Fibroblast of lung (primary cell): ENCODE data around the gene FYN. TPM values are rescaled to one million over a fixed set of nuclear protein-coding genes. Genes with fewer than 3 reads are reported as not detected.

Source experiments
- DNase-seq, 2 donors: peaks; one replicate each; pipeline versions ENCODE4 v3.0.0 to v3.0.0-alpha.2; 2010; ENCODE audit warnings: low read depth in 2 of 2
- H2AFZ ChIP-seq: 2 replicates; pipeline ENCODE4 v1.5.1; 2012; ENCODE audit warnings: low read length, control low read depth, inconsistent platforms
- H3K27ac ChIP-seq: 2 replicates; pipeline ENCODE4 v1.5.1; 2011; ENCODE audit warnings: low read length, control low read depth; ENCODE audit not compliant: insufficient read depth
- H3K27me3 ChIP-seq: 2 replicates; pipeline ENCODE4 v1.5.1; 2011; ENCODE audit warnings: mild to moderate bottlenecking, low read length; ENCODE audit not compliant: control insufficient read depth, insufficient read depth
- H3K36me3 ChIP-seq: 2 replicates; pipeline ENCODE4 v1.5.1; 2011; ENCODE audit warnings: low read length; ENCODE audit not compliant: control insufficient read depth, insufficient read depth
- H3K4me1 ChIP-seq: 2 replicates; pipeline ENCODE4 v1.5.1; 2011; ENCODE audit warnings: low read length; ENCODE audit not compliant: control insufficient read depth, insufficient read depth; ENCODE audit errors: extremely low read depth
- H3K4me2 ChIP-seq: 2 replicates; pipeline ENCODE4 v1.5.1; 2011; ENCODE audit warnings: low read length, control low read depth; ENCODE audit not compliant: insufficient read depth; ENCODE audit errors: extremely low read depth
- H3K4me3 ChIP-seq, 4 experiments: fragments of 200-600 bp in 1 of 4; sonication (generic) in 1 of 4; replicated peaks in 1 of 4; 2 replicates each; pipeline ENCODE4 v1.5.1; 2011 to 2016; ENCODE audit warnings: low read length in 4 of 4, low read depth in 3 of 4, mild to moderate bottlenecking in 3 of 4, control low read depth in 2 of 4, inconsistent platforms in 1 of 4, mixed read lengths in 1 of 4; ENCODE audit not compliant: insufficient read depth in 1 of 4; ENCODE audit errors: control extremely low read depth in 1 of 4
- H3K79me2 ChIP-seq: 2 replicates; pipeline ENCODE4 v1.5.1; 2012; ENCODE audit warnings: mild to moderate bottlenecking, low read length, inconsistent platforms; ENCODE audit not compliant: control insufficient read depth, insufficient read depth
- H3K9ac ChIP-seq: 2 replicates; pipeline ENCODE4 v1.5.1; 2011; ENCODE audit warnings: mild to moderate bottlenecking, low read length, control low read depth; ENCODE audit not compliant: insufficient read depth
- H3K9me3 ChIP-seq: 2 replicates; pipeline ENCODE4 v1.5.1; 2012; ENCODE audit warnings: low read depth, low read length; ENCODE audit not compliant: control insufficient read depth, insufficient read depth
- H4K20me1 ChIP-seq: 2 replicates; pipeline ENCODE4 v1.5.1; 2011; ENCODE audit warnings: low read length; ENCODE audit not compliant: control insufficient read depth, insufficient read depth; ENCODE audit errors: extremely low read depth
- CTCF ChIP-seq, 2 donors: IDR thresholded peaks in 1 of 2; conservative IDR thresholded peaks in 1 of 2; 1 replicate in 1 of 2; 2 replicates in 1 of 2; pipeline ENCODE4 v1.5.1; 2011 to 2012; ENCODE audit warnings: low read length in 2 of 2, control low read depth in 1 of 2, inconsistent platforms in 1 of 2, low read depth in 1 of 2, mild to moderate bottlenecking in 1 of 2
- EZH2 ChIP-seq: IDR thresholded peaks from 2 replicates; pipeline ENCODE4 v1.5.1; 2012; ENCODE audit warnings: low read length, control low read depth, mild to moderate bottlenecking; ENCODE audit errors: missing control alignments
- polyA plus RNA-seq, 2 donors: library from polyadenylated mRNA; depleted of rRNA in 1 of 2; stranded (reverse) in 1 of 2; unstranded in 1 of 2; fragments of >200 nt; gene quantifications; 2 replicates each; pipeline ENCODE4 v1.2.1, GENCODE V29; 2011 to 2012; ENCODE audit warnings: missing spikeins in 1 of 2
- total RNA-seq: library from RNA; depleted of rRNA; stranded (reverse); fragments of >200 nt; gene quantifications from 2 replicates; pipeline ENCODE4 v1.2.1, GENCODE V29; 2014

FYN gene
- total and polyA plus RNA-seq, 2 donors (not counting 1 experiment from before 2014, with no cell fraction given), result 64.7 TPM

- DNase-seq, result no peak
- H2AFZ ChIP-seq, result no peak overlapping the region
- H4K20me1 ChIP-seq, result no peaks in the 10 kb centered on the region
- no peak overlapping the region for H3K4me3 ChIP-seq
- no peak overlapping the region for H3K4me2 ChIP-seq
- no peaks in the 10 kb centered on the region for H3K4me1 ChIP-seq
- H3K9ac ChIP-seq, result no peak overlapping the region
- TF ChIP-seq EZH2 (no peak), CTCF (conservative IDR thresholded peaks at IDR 0.05 in 1 of 2, IDR thresholded peaks at IDR 0.05 in 1 of 2; ENCODE audit: low read depth in 1 of 2, low read length in 2 of 2) (no peak)
- H3K79me2 ChIP-seq, result no peaks in the 10 kb centered on the region
- H3K9me3 ChIP-seq, result no peaks in the 10 kb centered on the region
- no peaks in the 10 kb centered on the region for H3K36me3 ChIP-seq
- H3K27me3 ChIP-seq, result peaks cover 5% of the 10 kb centered on the region
- H3K27ac ChIP-seq, result no peak overlapping the region
These were observed 256.1 kb downstream of the FYN start for GRCh38 chr6:111617149-111617548.

- H3K9ac ChIP-seq, result no peak overlapping the region
- no peak for DNase-seq
- H3K36me3 ChIP-seq, result no peaks in the 10 kb centered on the region
- H3K9me3 ChIP-seq, result no peaks in the 10 kb centered on the region
- no peaks in the 10 kb centered on the region for H4K20me1 ChIP-seq
- no peak overlapping the region for H2AFZ ChIP-seq
- no peaks in the 10 kb centered on the region for H3K79me2 ChIP-seq
- H3K27ac ChIP-seq, result no peak overlapping the region
- H3K4me3 ChIP-seq, result no peak overlapping the region
- no peak overlapping the region for H3K4me2 ChIP-seq
- H3K27me3 ChIP-seq, result peaks cover 5% of the 10 kb centered on the region
- H3K4me1 ChIP-seq, result no peaks in the 10 kb centered on the region
- TF ChIP-seq EZH2 (no peak), CTCF (conservative IDR thresholded peaks at IDR 0.05 in 1 of 2, IDR thresholded peaks at IDR 0.05 in 1 of 2; ENCODE audit: low read depth in 1 of 2, low read length in 2 of 2) (no peak)
These were observed 257.2 kb downstream of the FYN start for GRCh38 chr6:111615916-111616612.

- Histone ChIP-seq H3K9ac (no peak overlapping the region), H3K9me3 (no peaks in the 10 kb centered on the region), H3K27ac (no peak overlapping the region), H3K27me3 (peaks cover 5% of the 10 kb centered on the region), H2AFZ (no peak overlapping the region), H4K20me1 (no peaks in the 10 kb centered on the region), H3K4me2 (no peak overlapping the region), H3K79me2 (no peaks in the 10 kb centered on the region), H3K4me1 (no peaks in the 10 kb centered on the region), H3K4me3 (no peak overlapping the region), H3K36me3 (no peaks in the 10 kb centered on the region)
- TF ChIP-seq CTCF (conservative IDR thresholded peaks at IDR 0.05 in 1 of 2, IDR thresholded peaks at IDR 0.05 in 1 of 2; ENCODE audit: low read depth in 1 of 2, low read length in 2 of 2), result no peak
- no peak for TF ChIP-seq EZH2
- DNase-seq, result no peak
These were observed 258.2 kb downstream of the FYN start for GRCh38 chr6:111614833-111615582.
